Peyer's patch (tissue), 4 donors: ENCODE data around the gene BBS9. TPM values are rescaled to one million over a fixed set of nuclear protein-coding genes. Genes with fewer than 3 reads are reported as not detected.

Experiments used
- DNase-seq, 3 donors: peaks; one replicate each; pipeline ENCODE4 v3.0.0-alpha.2; 2017 to 2019
- H3K27ac ChIP-seq, 4 donors: fragments of 200-600 bp; sonication (generic); one replicate each; pipeline ENCODE4 v1.5.1; 2016 to 2019
- H3K27me3 ChIP-seq, 2 donors: fragments of 200-600 bp; sonication (generic); one replicate each; pipeline ENCODE4 v1.5.1; 2019
- H3K36me3 ChIP-seq, 3 donors: fragments of 200-600 bp; sonication (generic); one replicate each; pipeline ENCODE4 v1.5.1; 2016 to 2019
- H3K4me1 ChIP-seq, 4 donors: fragments of 200-600 bp; sonication (generic); one replicate each; pipeline ENCODE4 v1.5.1; 2016 to 2019
- H3K4me3 ChIP-seq, 4 donors: fragments of 200-600 bp; sonication (generic); 1 replicate in 3 of 4; 2 replicates in 1 of 4; pipeline ENCODE4 v1.5.1; 2016 to 2019; ENCODE audit warnings: mild to moderate bottlenecking in 1 of 4
- H3K9me3 ChIP-seq, 4 donors: fragments of 200-600 bp; sonication (generic); one replicate each; pipeline ENCODE4 v1.5.1; 2016 to 2019; ENCODE audit warnings: mild to moderate bottlenecking in 1 of 4
- POLR2A ChIP-seq, 2 donors: fragments of 450-650 bp; IDR thresholded peaks; one replicate each; pipeline ENCODE4 v1.5.1; 2017; ENCODE audit warnings: antibody characterized with exemption in 2 of 2, mild to moderate bottlenecking in 2 of 2, moderate library complexity in 2 of 2
- total RNA-seq, 4 donors: library from RNA; depleted of rRNA; stranded (reverse); fragments of >200 nt; gene quantifications; one replicate each; pipeline ENCODE4 v1.1.0, GENCODE V29; 2016
- TF ChIP-seq, protein P1 (sequence below), 6 experiments: fragments of 450-650 bp in 4 of 6; fragments of 200-600 bp in 2 of 6; sonication (generic) in 1 of 6; IDR thresholded peaks; one replicate each; pipeline ENCODE4 v1.5.1; 2017 to 2019; ENCODE audit warnings: antibody characterized with exemption in 6 of 6, mild to moderate bottlenecking in 3 of 6, moderate library complexity in 1 of 6

The BBS9 gene
- total RNA-seq, 4 donors from 2014 or later: 10.9 to 51.2 (median 19.4) TPM

DNA sequence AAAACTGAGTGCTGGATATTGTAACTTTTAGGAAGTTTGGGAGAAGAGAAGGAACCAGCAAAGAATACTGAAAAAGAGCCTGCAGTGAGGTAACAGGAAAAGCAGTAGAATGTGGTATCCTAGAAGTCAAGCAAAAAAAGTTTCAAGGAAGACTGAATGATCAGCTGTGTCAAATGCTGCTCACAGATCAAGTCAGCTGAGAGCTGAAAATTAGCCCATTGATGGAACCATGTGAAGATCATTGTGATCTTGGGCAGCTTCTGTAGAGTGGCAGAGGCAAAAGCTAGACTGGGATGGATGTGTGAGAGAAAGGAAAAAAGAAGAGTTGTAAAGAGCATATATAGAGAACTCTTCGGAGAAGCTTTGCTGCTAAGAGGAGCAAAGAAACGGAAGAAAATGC, 460.5 kb downstream of the BBS9 start:
- Histone ChIP-seq H3K4me3 (no peak overlapping the region), H3K27me3 (no peaks in the 10 kb centered on the region), H3K27ac (no peak overlapping the region), H3K36me3 (no peaks in the 10 kb centered on the region), H3K4me1 (no peaks in the 10 kb centered on the region), H3K9me3 (no peaks in the 10 kb centered on the region)
- TF ChIP-seq POLR2A (IDR thresholded peaks at IDR 0.05): no peak
- TF ChIP-seq, protein P1, sequence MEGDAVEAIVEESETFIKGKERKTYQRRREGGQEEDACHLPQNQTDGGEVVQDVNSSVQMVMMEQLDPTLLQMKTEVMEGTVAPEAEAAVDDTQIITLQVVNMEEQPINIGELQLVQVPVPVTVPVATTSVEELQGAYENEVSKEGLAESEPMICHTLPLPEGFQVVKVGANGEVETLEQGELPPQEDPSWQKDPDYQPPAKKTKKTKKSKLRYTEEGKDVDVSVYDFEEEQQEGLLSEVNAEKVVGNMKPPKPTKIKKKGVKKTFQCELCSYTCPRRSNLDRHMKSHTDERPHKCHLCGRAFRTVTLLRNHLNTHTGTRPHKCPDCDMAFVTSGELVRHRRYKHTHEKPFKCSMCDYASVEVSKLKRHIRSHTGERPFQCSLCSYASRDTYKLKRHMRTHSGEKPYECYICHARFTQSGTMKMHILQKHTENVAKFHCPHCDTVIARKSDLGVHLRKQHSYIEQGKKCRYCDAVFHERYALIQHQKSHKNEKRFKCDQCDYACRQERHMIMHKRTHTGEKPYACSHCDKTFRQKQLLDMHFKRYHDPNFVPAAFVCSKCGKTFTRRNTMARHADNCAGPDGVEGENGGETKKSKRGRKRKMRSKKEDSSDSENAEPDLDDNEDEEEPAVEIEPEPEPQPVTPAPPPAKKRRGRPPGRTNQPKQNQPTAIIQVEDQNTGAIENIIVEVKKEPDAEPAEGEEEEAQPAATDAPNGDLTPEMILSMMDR (IDR thresholded peaks at IDR 0.05): no peak
- DNase-seq: no peak

DNA sequence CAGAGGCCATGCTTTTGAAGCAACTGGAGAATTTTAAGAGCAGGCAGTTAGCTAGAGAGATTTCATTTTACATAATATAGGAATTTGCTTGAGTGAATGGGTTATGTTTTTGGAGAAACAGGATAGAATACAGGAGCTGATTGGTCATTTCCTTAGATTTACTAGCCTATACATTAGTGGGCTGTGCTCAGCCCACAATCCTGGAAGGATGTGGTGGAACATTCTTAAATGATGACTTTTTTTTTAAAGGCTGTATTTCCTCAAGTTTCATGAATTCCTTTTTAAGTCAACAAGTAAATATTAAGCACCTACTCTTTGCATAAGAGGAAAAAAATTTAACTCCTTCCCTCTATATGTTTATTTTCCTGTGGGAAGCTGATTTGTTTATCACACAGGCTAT, 461.6 kb downstream of the BBS9 start:
- no peaks in the 10 kb centered on the region for H3K4me1 ChIP-seq
- no peaks in the 10 kb centered on the region for H3K9me3 ChIP-seq
- H3K27me3 ChIP-seq: no peaks in the 10 kb centered on the region
- no peaks in the 10 kb centered on the region for H3K36me3 ChIP-seq
- DNase-seq: no peak
- H3K4me3 ChIP-seq: no peak overlapping the region
- TF ChIP-seq POLR2A (IDR thresholded peaks at IDR 0.05): no peak
- TF ChIP-seq, protein P1 (IDR thresholded peaks at IDR 0.05): no peak
- no peak overlapping the region for H3K27ac ChIP-seq

DNA sequence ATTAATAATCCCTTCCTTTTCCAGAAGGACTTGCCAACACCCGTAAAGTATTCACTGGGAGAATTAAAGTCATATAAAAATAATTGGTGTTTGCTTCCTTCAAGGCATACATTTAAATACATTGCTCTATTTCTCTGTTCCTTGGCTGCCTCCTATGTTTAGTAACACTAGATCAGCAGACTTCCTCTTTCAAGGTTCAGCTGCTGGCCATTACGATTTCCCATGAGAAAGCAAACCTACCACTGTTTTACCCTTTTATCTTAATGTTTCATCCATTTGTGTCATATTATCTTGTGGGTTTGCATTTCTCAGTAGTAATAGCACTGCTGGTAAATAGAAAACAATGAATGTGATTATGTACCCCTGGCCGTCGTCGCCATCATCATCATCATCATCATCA, 462.1 kb downstream of the BBS9 start:
- H3K36me3 ChIP-seq: no peaks in the 10 kb centered on the region
- no peak for TF ChIP-seq POLR2A (IDR thresholded peaks at IDR 0.05)
- TF ChIP-seq, protein P1 (IDR thresholded peaks at IDR 0.05): no peak
- H3K27ac ChIP-seq: no peak overlapping the region
- H3K27me3 ChIP-seq: no peaks in the 10 kb centered on the region
- no peak overlapping the region for H3K4me3 ChIP-seq
- H3K9me3 ChIP-seq: no peaks in the 10 kb centered on the region
- H3K4me1 ChIP-seq: no peaks in the 10 kb centered on the region
- DNase-seq: no peak

DNA sequence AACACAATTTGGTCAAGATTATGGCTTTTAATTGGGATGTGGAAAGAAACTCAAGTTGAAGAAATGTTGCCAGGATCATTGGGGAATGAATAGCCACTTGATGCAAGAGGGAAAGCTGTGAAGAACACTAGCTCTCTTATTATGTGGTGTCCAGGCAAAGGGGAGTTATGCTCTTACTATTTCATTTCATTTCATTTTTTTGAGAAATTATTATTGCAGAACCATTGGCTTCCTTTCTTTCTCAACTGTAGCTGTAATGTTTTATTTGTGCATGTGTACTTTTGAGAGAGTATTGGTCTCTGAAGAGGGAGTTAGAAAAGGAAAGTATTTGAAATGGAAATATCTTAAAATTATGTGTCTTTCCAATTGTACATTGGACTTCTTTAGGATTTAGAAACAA, 463.4 kb downstream of the BBS9 start:
- no peaks in the 10 kb centered on the region for H3K27me3 ChIP-seq
- no peak overlapping the region for H3K4me3 ChIP-seq
- H3K9me3 ChIP-seq: no peaks in the 10 kb centered on the region
- H3K27ac ChIP-seq: no peak overlapping the region
- DNase-seq: no peak
- no peak for TF ChIP-seq POLR2A (IDR thresholded peaks at IDR 0.05)
- TF ChIP-seq, protein P1 (IDR thresholded peaks at IDR 0.05): no peak
- no peaks in the 10 kb centered on the region for H3K4me1 ChIP-seq
- no peaks in the 10 kb centered on the region for H3K36me3 ChIP-seq

DNA sequence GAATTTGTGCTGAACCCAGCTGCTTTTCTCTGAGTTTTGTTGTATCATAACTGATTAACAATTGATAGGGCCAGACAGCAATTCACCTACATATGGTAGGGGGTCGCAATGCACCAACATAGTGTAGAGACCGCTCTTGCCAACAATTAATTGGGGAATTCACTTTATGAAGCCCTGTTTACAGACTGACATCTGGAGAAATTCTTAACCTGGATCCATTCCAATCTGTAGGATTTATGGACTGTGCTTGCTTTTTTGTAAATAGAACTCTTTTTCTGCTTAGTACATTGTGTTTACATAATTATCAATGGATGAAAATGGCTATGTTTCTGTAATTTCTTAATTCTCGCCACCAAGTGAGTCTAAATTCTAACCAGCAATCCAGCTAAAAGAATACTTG, 464.2 kb downstream of the BBS9 start:
- no peak for DNase-seq
- H3K9me3 ChIP-seq: no peaks in the 10 kb centered on the region
- TF ChIP-seq, protein P1 (IDR thresholded peaks at IDR 0.05): no peak
- no peak for TF ChIP-seq POLR2A (IDR thresholded peaks at IDR 0.05)

DNA sequence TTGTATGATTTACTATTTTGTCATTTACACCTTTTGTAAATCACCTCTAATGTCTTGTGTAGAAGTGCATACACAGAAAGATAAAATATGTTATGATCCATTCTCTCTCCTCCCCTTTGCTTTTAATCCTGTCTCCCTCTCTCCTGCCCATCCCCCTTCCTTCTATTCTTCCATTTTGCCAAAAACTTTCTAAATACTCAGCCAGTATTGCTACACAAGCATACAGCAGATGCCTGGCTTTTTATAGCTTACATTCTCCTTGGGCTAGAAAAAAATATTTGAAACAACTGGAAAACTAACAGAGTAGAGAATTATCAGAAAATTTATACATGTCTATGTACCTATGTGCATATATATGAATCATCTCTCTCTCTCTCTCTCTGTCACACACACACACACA, 467.3 kb downstream of the BBS9 start:
- Histone ChIP-seq H3K36me3 (no peaks in the 10 kb centered on the region), H3K4me3 (no peak overlapping the region), H3K9me3 (no peaks in the 10 kb centered on the region), H3K27me3 (no peaks in the 10 kb centered on the region), H3K4me1 (no peaks in the 10 kb centered on the region), H3K27ac (no peak overlapping the region)
- DNase-seq: no peak
- TF ChIP-seq POLR2A (IDR thresholded peaks at IDR 0.05): no peak
- TF ChIP-seq, protein P1 (IDR thresholded peaks at IDR 0.05): no peak

More for the DNA sequence above, 464.2 kb downstream of the BBS9 start:
- Histone ChIP-seq H3K36me3 (no peaks in the 10 kb centered on the region), H3K4me1 (no peaks in the 10 kb centered on the region), H3K4me3 (no peak overlapping the region), H3K27me3 (no peaks in the 10 kb centered on the region), H3K27ac (no peak overlapping the region)
